NCI-H345 treated with DMSO at 0.1 percent for 48 hours (cell line): ENCODE data around the gene TRPV3.
"Not testable (repeated sequence)": the region's sequence is repeated elsewhere in the genome, so short reads cannot be mapped to it uniquely, and the experiment has no call there.

ENCODE experiments used
- DNase-seq: peaks from one replicate; lab custom pipeline; 2025; ENCODE audit not compliant: unreplicated experiment; lab: John Stamatoyannopoulos, UW

The TRPV3 gene

GRCh38 chr17:3557768-3558583 is at the start of gene TRPV3:
Gene TRPV3 (minus strand): TSS chr17:3557812. CDS start chr17:3554850, 2,962 bp downstream.
- DNase-seq, result no peak

DNA sequence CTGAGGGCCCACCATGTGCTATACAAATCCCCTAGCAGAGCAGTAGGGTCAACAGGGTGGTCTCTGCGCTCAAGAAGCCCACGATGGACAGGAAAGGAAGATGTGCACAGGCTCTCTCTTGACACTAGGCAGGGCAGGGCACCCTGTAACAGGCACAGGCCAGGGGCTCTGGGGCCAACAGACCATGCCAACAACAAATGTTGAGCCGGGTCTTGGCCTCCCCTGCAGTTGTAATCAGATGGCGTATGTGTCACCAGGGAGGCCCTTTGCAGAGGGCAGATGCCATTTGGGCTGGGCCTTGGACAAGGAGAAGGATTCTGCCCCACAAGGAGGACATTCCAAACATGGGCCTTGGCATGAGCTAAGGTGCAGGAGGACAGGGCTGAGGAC is 46.3 kb upstream of the TRPV3 start:
- no peak for DNase-seq

DNA sequence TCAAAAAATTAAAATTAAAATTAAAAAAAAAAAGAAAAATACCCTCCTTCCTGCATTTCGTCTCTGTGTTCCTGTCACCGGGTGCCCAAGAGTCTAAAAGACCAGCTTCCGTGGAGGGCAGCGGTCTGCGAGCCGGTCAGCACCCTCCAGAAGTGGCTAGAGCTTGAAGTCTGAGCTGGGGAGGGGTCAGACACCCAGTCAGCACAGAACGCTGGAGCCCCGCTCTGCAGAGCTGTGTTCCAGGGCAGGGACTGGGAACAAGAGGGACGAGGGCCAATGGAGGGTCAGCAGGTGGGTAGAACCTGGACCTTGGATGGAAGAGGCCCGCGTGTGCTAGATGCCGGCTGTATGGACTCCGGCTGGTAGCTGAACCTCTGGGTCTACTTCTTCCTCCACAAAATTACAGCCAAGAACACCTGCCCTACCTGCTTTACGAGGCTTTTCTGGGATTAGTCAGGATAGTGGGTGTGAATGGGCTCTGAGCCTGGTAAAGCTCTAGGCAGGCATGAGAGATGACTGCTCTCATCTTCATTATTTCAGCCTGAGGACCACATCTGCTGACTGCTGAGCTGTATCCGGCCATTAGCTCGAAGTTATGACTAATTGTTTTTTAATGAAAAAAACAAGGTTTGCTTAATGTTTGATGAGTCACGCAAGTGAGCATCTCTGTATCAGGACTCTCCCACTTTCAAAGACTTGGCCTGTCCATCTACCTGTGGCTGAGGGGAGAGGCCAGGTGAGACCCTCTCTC is 45.7 kb upstream of the TRPV3 start:
- no peak for DNase-seq

GRCh38 chr17:3602499-3602898 is 44.9 kb upstream of the TRPV3 start:
- no peak for DNase-seq

DNA sequence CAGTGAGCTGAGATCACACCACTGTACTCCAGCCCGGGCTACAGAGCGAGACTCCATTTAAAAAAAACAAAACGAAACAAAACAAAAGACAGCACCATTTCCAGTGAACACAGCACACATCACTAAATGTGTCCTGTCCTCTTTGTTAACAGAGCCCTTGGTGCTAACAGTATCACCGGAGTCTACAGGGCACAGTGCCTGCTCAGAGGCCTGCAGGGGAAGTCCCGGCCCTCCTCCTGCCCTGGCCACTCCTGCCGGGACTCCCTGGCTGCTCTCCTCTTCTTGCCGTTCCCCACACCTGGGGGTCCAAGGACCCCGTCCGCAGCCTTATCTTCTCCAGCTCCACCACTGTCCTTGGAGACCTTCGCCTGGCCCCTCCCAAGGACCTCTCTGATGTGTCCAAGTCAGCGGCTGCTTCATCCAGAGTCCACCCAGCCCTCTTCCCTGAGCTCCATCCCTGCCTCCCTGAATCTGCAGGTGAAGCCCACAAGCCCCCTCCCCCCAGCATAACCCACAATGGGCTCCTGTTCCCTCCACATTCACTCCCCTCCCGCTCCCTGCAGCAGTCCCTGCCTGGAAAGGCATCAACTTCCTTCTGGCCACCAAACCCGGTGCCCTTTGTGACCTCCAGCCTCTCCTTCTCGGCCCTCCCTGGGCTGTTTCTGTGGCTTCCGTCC is 43.1 kb upstream of the TRPV3 start:
- no peak for DNase-seq

GRCh38 chr17:3598078-3598477 is 40.5 kb upstream of the TRPV3 start:
- DNase-seq, result no peak

GRCh38 chr17:3596804-3597464 is 39.3 kb upstream of the TRPV3 start:
- DNase-seq, result no peak

GRCh38 chr17:3594976-3595375 is 37.4 kb upstream of the TRPV3 start:
- DNase-seq, result no peak

- no peak for DNase-seq
Measured at GRCh38 chr17:3594051-3594800, 36.6 kb upstream of the TRPV3 start.

DNA sequence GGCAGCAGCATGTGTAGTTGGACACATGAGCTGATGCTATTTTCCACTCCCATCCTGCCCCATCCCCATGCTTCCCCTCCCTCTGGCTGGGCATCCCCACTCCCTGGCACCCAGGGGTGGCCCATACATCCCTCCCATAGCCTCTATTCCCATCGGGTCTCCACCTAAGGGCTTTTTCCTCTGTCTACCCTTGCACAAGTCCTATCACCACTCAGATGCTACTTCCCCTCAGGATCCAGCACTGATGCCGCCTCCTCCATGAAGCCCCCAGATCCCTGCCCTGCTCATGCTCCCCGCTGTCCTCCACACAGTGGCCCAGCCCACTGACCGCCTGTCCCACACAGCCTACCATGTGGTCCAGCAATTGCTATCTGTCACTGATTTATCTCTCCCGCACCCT is 35.8 kb upstream of the TRPV3 start:
- no peak for DNase-seq

DNA sequence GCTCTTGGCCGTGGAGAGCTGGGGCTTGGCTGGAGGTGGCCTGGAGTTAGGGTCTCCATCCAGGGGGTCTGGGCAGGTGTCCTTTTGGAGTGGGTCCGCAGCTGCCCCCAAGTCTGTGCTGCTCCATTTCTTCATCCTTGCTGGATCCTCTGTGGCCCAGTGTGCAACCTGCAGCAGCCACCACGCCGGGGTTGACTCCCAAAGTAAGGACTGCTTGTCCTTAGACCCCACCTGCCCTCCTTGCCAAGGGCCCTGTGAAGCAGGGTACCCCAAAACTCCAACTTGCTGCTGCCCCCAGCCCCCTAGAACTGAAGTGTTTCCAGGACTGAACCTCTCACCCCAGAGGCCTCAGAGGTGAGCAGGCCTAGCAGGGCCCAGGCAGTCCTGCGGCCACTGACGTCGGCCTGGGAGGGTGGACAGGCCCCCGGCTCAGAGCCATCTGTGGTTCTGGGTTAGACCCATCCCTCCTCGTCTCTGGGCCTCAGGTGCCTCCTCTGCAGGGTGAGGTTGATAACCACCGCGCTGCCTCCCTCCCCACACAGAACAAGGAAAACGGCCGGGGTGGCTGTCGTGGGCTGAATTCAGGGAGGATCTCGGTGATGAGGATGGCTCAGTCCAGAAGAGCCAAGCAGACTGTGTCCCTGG is 34.7 kb upstream of the TRPV3 start:
- DNase-seq, result no peak

GRCh38 chr17:3590768-3591167 is 33.2 kb upstream of the TRPV3 start:
- DNase-seq, result no peak

- DNase-seq, result no peak
Measured at GRCh38 chr17:3590231-3590630, 32.6 kb upstream of the TRPV3 start.

GRCh38 chr17:3589784-3590183 is 32.2 kb upstream of the TRPV3 start:
- DNase-seq, result no peak

DNA sequence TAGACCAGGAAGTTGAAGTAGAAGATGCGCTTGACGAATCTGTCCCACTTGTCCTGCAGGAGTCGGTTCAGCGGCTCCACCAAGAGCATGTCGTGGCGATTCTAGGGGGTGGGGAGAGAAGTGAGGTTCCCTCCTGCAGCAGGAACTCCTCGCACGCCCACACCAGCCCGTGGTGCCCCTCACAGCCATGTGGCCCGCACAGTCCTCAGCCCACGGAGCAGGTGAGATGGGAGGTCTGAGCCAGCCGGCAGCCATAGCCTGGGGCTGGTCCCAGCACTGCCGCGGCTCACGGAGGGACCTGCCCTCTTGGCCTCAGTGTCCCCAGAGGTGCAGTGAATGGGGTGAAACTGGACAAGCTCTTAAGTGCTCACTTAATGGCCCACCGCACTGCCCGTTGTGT is 28.2 kb upstream of the TRPV3 start:
- DNase-seq, result no peak

- no peak for DNase-seq
Measured at GRCh38 chr17:3583456-3583855, 25.8 kb upstream of the TRPV3 start.

DNA sequence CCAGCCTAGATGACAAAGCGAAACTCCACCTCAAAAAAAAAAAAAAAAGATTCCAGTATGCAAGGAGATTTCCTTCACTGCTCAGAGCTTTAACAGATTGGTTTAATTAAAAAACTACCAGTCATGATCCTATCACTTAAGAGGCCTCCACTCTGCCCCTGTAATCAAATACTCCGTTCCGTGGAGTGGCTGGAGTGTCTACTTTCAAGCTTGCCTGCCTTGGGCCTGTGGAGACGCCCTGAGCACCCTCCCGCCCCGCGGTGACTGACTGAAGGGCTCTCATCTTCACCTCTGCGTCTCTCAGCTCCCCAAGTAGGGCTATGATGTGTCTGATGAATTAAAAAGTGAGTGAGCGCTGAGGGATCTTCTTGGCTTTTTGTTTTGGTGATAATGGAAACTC is 25.3 kb upstream of the TRPV3 start:
- no peak for DNase-seq

DNA sequence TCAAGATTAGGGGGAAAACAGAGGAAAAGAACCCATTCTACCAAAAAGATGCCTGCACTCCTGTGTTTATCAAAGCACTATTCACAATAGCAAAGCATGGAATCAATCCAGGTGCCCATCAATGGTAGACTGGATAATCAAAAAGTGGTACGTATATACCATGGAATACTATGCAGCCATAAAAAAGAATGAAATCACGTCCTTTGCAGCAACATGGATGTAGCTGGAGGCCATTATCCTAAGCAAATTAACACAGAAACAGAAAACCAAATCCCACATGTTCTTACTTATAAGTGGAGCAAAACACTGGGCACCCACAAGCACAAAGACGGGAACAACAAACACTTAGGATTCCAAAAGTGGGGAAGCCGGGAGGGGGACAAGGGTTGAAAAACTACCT is 21.1 kb upstream of the TRPV3 start:
- DNase-seq, result not testable (repeated sequence)

GRCh38 chr17:3576970-3577369 is 19.4 kb upstream of the TRPV3 start:
- DNase-seq, result no peak

GRCh38 chr17:3575511-3575910 is 17.9 kb upstream of the TRPV3 start:
- no peak for DNase-seq
